ENCODE results near the gene CPSF4L. TPM values are rescaled to one million over a fixed set of nuclear protein-coding genes. Genes with fewer than 3 reads are reported as not detected.

CPSF4L gene
- total and polyA plus RNA-seq, 5 donors from 2014 or later: not detected

DNA sequence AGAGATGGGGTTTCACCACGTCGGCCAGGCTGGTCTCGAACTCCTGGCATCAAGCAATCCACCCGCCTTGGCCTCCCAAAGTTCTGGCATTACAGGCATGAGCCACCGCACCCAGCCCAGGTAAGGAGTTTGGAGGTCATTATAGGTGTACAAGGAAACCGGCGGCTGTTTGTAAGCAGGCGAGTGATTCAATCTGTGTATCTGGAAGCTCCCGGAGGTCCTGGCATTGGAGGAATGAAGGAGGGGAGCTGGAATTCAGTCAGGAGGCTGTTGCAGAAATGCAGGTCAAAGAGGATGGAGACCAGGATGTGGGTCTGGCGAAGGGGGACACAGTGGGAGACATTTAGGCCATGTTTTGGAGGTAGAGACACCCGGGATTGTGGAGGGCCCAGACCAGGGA, 31.4 kb upstream of the CPSF4L start:
- no peaks in the 10 kb centered on the region for H3K9me3 ChIP-seq (ENCODE audit: control insufficient read depth in 2 of 2, low read length in 2 of 2)
- no peaks in the 10 kb centered on the region for H3K27me3 ChIP-seq (ENCODE audit: control insufficient read depth, insufficient read depth, low read length)
- Mint-ChIP-seq H3K27me3 (peaks cover 4% of the 10 kb centered on the region), H3K4me1 (peaks cover 0 to 12% (median 0%) of the 10 kb centered on the region in 4 donors), H3K4me3 (no peak overlapping the region), H3K36me3 (no peaks in the 10 kb centered on the region), H3K9me3 (peaks cover 0 to 1% (median 0%) of the 10 kb centered on the region in 7 donors), H3K27ac (no peak overlapping the region)
- ATAC-seq (ENCODE audit: low read depth in 2 of 2) (no peak), DNase-seq (no peak)
- H3K4me3 ChIP-seq (ENCODE audit: low read depth, low read length): no peak overlapping the region
- H3K27ac ChIP-seq (ENCODE audit: insufficient read depth, low read length, poor library complexity, severe bottlenecking): no peak overlapping the region
- H3K36me3 ChIP-seq (ENCODE audit: control insufficient read depth, insufficient read depth, low read length): no peaks in the 10 kb centered on the region
- peaks cover 6% of the 10 kb centered on the region for H3K4me1 ChIP-seq (ENCODE audit: control insufficient read depth, insufficient read depth, low read length, poor library complexity, severe bottlenecking)

DNA sequence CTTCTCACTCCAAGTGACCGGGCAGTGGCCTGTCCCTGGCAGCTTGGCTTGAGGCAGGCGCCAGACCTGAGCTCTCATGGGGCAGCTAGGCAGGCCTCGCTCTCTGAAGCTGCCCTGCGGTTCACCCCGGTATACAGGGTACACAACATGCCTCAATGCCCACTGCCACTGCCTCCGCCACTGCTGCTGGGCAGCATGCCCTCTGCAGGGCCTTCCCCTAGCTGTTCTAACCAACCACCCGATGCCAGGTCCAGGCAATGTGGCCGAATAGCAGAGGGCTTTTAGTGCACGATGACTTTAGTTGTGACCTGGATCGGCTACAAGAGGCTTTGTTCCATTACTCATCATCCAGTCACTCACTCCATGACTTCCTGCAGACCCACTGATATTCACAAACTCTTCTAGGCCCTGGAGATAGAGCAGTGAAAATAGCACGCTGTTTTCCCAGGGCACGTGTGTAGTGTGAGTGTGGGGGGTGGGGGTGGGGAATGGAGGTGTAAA, 30.4 kb upstream of the CPSF4L start:
- Histone ChIP-seq H3K9me3 (ENCODE audit: control insufficient read depth in 2 of 2, low read length in 2 of 2) (no peaks in the 10 kb centered on the region), H3K36me3 (ENCODE audit: control insufficient read depth, insufficient read depth, low read length) (no peaks in the 10 kb centered on the region), H3K27ac (ENCODE audit: insufficient read depth, low read length, poor library complexity, severe bottlenecking) (no peak overlapping the region), H3K4me3 (ENCODE audit: low read depth, low read length) (no peak overlapping the region), H3K4me1 (ENCODE audit: control insufficient read depth, insufficient read depth, low read length, poor library complexity, severe bottlenecking) (peaks cover 6% of the 10 kb centered on the region), H3K27me3 (ENCODE audit: control insufficient read depth, insufficient read depth, low read length) (no peaks in the 10 kb centered on the region)
- no peaks in the 10 kb centered on the region for H3K36me3 Mint-ChIP-seq
- no peak for DNase-seq
- ATAC-seq (ENCODE audit: low read depth in 2 of 2): no peak
- peaks cover 0 to 12% (median 0%) of the 10 kb centered on the region in 4 donors for H3K4me1 Mint-ChIP-seq
- no peak overlapping the region for H3K4me3 Mint-ChIP-seq
- peak overlapping the region in 1 of 3 donors; percentile 59 for H3K27ac Mint-ChIP-seq
- H3K27me3 Mint-ChIP-seq: peaks cover 4% of the 10 kb centered on the region
- H3K9me3 Mint-ChIP-seq: no peaks in the 10 kb centered on the region

DNA sequence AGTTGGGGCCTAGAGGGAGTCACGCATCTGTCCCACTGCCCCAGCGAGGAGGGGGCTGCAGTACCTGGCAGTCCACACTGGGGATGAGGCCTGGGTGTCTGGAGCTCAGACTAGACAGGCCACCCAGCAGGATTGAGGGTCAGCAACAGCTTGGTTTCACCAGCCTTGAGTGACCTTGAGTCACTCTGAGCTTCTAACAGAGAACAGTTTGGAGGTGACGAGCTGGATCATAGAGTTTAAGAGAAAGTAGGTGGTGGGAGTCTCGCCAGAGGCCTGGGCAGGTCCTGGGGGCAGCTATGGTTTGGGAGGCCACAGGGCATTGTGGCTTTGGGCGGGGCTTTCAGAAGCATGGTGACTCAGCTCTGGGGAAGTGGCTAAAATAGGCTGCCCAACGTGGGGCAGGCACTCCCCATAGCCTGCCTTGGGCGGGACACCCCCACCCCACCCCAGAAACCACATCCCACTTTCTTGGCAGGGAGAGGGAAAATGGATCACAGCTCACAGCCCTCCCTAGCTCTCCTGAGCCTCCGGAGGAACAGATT, 29.7 kb upstream of the CPSF4L start:
- H3K27me3 ChIP-seq (ENCODE audit: control insufficient read depth, insufficient read depth, low read length): no peaks in the 10 kb centered on the region
- no peaks in the 10 kb centered on the region for H3K9me3 ChIP-seq (ENCODE audit: control insufficient read depth in 2 of 2, low read length in 2 of 2)
- H3K27ac ChIP-seq (ENCODE audit: insufficient read depth, low read length, poor library complexity, severe bottlenecking): no peak overlapping the region
- Mint-ChIP-seq H3K9me3 (no peaks in the 10 kb centered on the region), H3K27ac (peak overlapping the region in 1 of 3 donors; percentile 25), H3K27me3 (peaks cover 4% of the 10 kb centered on the region), H3K36me3 (no peaks in the 10 kb centered on the region), H3K4me3 (no peak overlapping the region), H3K4me1 (peaks cover 0 to 12% (median 0%) of the 10 kb centered on the region in 4 donors)
- no peak overlapping the region for H3K4me3 ChIP-seq (ENCODE audit: low read depth, low read length)
- no peak for ATAC-seq (ENCODE audit: low read depth in 2 of 2)
- H3K36me3 ChIP-seq (ENCODE audit: control insufficient read depth, insufficient read depth, low read length): no peaks in the 10 kb centered on the region
- DNase-seq: no peak
- H3K4me1 ChIP-seq (ENCODE audit: control insufficient read depth, insufficient read depth, low read length, poor library complexity, severe bottlenecking): peaks cover 6% of the 10 kb centered on the region

DNA sequence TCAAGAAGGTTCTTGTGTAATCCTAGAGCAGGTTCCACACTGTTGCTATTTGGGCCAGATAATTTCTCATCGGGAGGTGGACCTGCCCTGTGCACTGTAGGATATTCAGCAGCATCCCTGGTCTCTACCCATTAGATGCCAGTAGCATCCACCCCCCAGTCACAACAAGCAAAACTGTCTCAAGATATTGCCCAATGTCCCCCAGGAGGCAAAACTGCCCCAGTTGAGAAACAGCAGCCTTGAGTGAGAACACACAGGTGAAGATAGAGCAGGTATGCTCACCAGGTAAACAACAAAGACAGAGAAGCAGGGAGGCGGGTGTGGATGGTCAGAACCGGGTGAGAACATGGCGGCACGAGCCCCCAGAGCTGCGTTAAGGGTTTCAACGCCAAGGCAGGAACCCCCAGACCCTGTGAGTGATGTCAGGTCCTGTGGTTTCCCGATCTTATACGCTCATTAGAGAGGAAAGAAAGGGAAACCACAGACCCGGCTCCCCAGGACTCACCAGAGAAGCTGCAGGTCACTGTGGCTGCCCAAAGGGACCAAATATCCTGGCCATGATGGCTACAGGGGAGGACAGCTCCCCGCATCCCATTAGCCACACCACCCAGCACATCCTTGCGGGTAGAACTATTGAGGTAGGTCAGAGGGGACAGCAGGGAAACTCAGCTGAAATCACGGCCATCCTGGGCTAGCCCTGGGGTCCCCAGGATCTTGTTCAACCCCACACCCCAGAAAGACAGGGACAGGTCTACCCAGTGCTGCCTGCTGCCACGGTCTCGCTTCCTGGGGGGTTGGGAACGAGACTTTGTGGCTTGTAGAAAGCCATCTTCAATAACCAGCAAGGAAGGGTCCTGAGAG, 28.9 kb upstream of the CPSF4L start:
- no peaks in the 10 kb centered on the region for H3K27me3 ChIP-seq (ENCODE audit: control insufficient read depth, insufficient read depth, low read length)
- H3K9me3 Mint-ChIP-seq: no peaks in the 10 kb centered on the region
- DNase-seq (peak in 1 of 3 donors; percentile 15), ATAC-seq (ENCODE audit: low read depth in 2 of 2) (no peak)
- no peak overlapping the region for H3K4me3 Mint-ChIP-seq
- peaks cover 4% of the 10 kb centered on the region for H3K27me3 Mint-ChIP-seq
- H3K4me1 ChIP-seq (ENCODE audit: control insufficient read depth, insufficient read depth, low read length, poor library complexity, severe bottlenecking): peaks cover 6% of the 10 kb centered on the region
- H3K4me1 Mint-ChIP-seq: peaks cover 0 to 12% (median 0%) of the 10 kb centered on the region in 4 donors
- no peaks in the 10 kb centered on the region for H3K36me3 ChIP-seq (ENCODE audit: control insufficient read depth, insufficient read depth, low read length)
- H3K36me3 Mint-ChIP-seq: no peaks in the 10 kb centered on the region
- H3K9me3 ChIP-seq (ENCODE audit: control insufficient read depth in 2 of 2, low read length in 2 of 2): no peaks in the 10 kb centered on the region
- H3K27ac ChIP-seq (ENCODE audit: insufficient read depth, low read length, poor library complexity, severe bottlenecking): no peak overlapping the region
- peak overlapping the region in 1 of 3 donors; percentile 55 for H3K27ac Mint-ChIP-seq
- H3K4me3 ChIP-seq (ENCODE audit: low read depth, low read length): no peak overlapping the region

DNA sequence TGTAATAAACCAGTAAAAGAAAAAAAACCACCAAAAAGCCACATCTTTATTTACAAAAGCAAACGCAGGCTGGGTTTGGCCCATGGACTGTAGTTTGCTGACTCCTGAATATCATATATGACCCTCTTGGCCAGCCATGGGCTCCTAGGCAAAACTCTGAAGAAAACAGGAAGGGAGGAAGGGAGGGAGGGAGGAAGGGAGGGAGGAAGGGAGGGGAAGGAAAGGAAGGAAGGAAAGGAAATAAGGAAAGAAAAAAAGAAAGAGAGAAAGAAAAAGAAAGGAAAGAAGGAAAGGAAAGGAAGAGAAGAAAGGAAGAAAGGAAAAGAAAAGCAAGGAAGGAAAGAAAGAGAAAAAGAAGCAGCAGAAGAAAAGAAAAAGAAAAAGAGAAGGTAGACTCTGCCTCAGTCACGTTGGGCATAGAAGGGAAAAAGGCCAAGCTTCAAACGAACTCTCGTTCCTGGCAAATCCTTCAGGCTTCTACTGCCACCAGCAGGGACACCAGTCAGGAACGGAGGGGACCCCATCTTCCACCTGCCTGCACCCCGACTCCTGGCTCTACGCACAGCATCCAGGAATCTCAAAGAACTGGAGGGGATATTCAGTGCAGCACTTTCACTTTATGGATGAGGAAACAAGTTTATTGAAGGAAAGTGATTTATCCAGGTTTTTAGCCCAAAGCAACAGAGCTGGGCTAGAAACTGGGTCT, 28.0 kb upstream of the CPSF4L start:
- Mint-ChIP-seq H3K27me3 (peaks cover 4% of the 10 kb centered on the region), H3K4me3 (no peak overlapping the region), H3K4me1 (peaks cover 0 to 12% (median 0%) of the 10 kb centered on the region in 4 donors), H3K27ac (no peak overlapping the region), H3K36me3 (no peaks in the 10 kb centered on the region), H3K9me3 (no peaks in the 10 kb centered on the region)
- DNase-seq: no peak
- Histone ChIP-seq H3K27ac (ENCODE audit: insufficient read depth, low read length, poor library complexity, severe bottlenecking) (no peak overlapping the region), H3K9me3 (ENCODE audit: control insufficient read depth in 2 of 2, low read length in 2 of 2) (no peaks in the 10 kb centered on the region), H3K4me1 (ENCODE audit: control insufficient read depth, insufficient read depth, low read length, poor library complexity, severe bottlenecking) (peaks cover 6% of the 10 kb centered on the region), H3K36me3 (ENCODE audit: control insufficient read depth, insufficient read depth, low read length) (no peaks in the 10 kb centered on the region), H3K4me3 (ENCODE audit: low read depth, low read length) (no peak overlapping the region), H3K27me3 (ENCODE audit: control insufficient read depth, insufficient read depth, low read length) (no peaks in the 10 kb centered on the region)
- no peak for ATAC-seq (ENCODE audit: low read depth in 2 of 2)

DNA sequence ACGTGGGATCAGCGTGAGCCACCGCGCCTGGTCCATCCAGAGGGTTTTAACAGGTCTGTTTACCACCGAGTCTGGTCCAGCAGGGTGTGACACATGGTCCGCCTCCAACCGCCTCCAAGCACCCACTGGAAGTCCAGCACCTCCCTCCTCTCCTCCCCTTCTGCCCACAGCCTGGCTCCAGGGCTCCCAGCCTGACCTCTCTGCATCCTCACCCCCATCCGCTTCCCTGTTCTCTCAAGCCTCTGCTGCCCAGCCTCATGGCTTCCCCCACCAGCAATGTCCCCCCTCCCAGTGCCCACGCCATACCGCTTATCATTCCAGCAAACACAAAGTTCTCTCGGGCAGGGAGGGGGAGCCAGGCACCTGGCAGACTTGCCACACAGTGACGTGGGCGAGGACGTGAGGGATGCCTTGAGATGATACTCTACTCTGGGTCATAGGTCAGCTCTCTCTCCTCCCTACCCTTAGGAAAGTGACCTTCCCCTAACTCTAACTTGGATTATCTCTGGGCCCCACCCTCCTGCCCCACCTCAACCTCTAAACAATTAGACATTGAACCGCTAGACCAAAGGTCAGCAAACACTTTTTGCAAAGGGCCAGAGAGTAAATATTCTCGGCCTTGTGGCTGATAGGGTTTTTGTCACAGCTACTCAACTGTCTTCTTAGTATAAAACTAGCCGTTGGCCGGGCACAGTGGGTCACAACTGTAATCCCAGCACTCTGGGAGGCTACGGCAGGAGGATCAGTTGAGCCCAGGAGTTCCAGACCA, 27.0 kb upstream of the CPSF4L start:
- H3K9me3 ChIP-seq (ENCODE audit: control insufficient read depth in 2 of 2, low read length in 2 of 2): no peaks in the 10 kb centered on the region
- H3K4me1 ChIP-seq (ENCODE audit: control insufficient read depth, insufficient read depth, low read length, poor library complexity, severe bottlenecking): peaks cover 6% of the 10 kb centered on the region
- no peaks in the 10 kb centered on the region for H3K9me3 Mint-ChIP-seq
- peak overlapping the region in 1 of 3 donors; percentile 84 for H3K27ac Mint-ChIP-seq
- no peak for ATAC-seq (ENCODE audit: low read depth in 2 of 2)
- H3K4me1 Mint-ChIP-seq: peaks cover 0 to 12% (median 0%) of the 10 kb centered on the region in 4 donors
- DNase-seq: no peak
- H3K27me3 ChIP-seq (ENCODE audit: control insufficient read depth, insufficient read depth, low read length): no peaks in the 10 kb centered on the region
- no peaks in the 10 kb centered on the region for H3K36me3 Mint-ChIP-seq
- H3K36me3 ChIP-seq (ENCODE audit: control insufficient read depth, insufficient read depth, low read length): no peaks in the 10 kb centered on the region
- no peak overlapping the region for H3K4me3 Mint-ChIP-seq
- H3K27me3 Mint-ChIP-seq: peaks cover 5% of the 10 kb centered on the region
- H3K27ac ChIP-seq (ENCODE audit: insufficient read depth, low read length, poor library complexity, severe bottlenecking): no peak overlapping the region
- no peak overlapping the region for H3K4me3 ChIP-seq (ENCODE audit: low read depth, low read length)

DNA sequence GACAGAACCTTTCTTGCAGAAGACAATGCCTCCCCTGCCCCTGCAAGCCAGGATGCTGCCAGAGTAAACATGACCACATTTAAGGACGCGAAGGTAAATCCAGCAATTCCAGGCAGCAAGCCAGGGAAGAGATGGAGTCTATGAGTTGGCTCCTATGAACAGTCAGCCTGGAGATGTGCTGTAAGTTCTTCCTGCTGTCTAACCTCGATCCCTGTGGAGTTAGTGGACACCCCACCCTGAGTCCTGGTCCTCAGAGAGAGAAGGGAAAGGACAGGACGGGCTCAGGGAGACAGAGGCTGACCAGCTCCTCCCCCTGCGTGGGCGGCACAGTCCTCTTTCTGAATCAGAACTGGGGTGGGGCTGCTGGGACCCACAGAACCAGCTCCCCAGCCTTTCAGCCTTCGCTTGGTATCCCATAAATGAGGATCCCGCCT, 25.2 kb upstream of the CPSF4L start:
- peaks cover 0 to 12% (median 0%) of the 10 kb centered on the region in 4 donors for H3K4me1 Mint-ChIP-seq
- peaks cover 6% of the 10 kb centered on the region for H3K4me1 ChIP-seq (ENCODE audit: control insufficient read depth, insufficient read depth, low read length, poor library complexity, severe bottlenecking)
- peaks cover 8% of the 10 kb centered on the region for H3K27me3 Mint-ChIP-seq
- H3K27ac ChIP-seq (ENCODE audit: insufficient read depth, low read length, poor library complexity, severe bottlenecking): no peak overlapping the region
- no peak overlapping the region for H3K4me3 ChIP-seq (ENCODE audit: low read depth, low read length)
- no peaks in the 10 kb centered on the region for H3K9me3 Mint-ChIP-seq
- H3K36me3 ChIP-seq (ENCODE audit: control insufficient read depth, insufficient read depth, low read length): no peaks in the 10 kb centered on the region
- DNase-seq (no peak), ATAC-seq (ENCODE audit: low read depth in 2 of 2) (no peak)
- no peak overlapping the region for H3K4me3 Mint-ChIP-seq
- no peaks in the 10 kb centered on the region for H3K36me3 Mint-ChIP-seq
- H3K27me3 ChIP-seq (ENCODE audit: control insufficient read depth, insufficient read depth, low read length): no peaks in the 10 kb centered on the region
- no peaks in the 10 kb centered on the region for H3K9me3 ChIP-seq (ENCODE audit: control insufficient read depth in 2 of 2, low read length in 2 of 2)
- no peak overlapping the region for H3K27ac Mint-ChIP-seq
